NCI-H2227 (cell line): ENCODE measurements around the gene PINK1.

Experiments used
- DNase-seq: peaks from one replicate; lab custom pipeline; 2025; ENCODE audit not compliant: unreplicated experiment; lab: John Stamatoyannopoulos, UW

PINK1 gene

GRCh38 chr1:20610970-20611369, 22.3 kb upstream of the PINK1 start:
- no peak for DNase-seq

DNA sequence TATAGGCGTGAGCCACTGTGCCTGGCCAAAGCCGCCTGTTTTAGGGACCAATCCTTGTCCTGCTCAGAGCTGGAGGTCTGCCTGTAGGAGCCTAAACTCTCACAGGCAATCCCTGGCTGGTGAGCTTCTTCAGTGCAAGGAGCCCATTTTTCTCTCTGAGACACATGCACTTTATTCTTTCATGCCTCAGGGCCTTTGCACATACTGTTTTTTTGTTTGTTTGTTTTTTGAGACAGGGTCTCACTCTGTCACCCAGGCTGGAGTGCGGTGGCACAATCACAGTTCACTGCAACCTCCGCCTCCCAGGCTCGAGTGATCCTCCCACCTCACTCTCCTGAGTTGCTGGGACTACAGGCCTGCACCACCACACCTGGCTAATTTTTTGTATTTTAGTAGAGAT, 21.6 kb upstream of the PINK1 start:
- no peak for DNase-seq

GRCh38 chr1:20612221-20612746, 21.0 kb upstream of the PINK1 start:
- DNase-seq = no peak

DNA sequence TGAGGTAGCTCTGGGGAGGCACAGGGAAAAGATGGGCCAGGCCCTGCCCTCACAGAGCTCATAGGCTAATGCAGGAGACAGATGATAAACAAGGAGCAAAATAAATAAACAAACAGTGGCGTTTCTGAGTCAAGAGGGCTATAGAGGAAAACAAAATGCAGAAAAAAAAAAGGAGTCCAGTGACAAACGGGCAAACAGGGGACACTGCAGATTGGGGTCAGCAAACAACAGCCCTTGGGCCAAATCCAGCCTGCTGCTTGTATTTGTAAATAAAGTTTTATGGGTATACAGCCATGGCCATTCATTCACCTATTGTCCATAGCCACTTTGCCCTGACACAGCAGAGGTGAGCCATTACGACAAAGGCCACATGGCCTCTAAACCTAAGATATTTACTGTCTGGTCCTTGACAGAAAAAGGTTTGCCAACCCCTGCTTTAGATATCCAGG, 19.1 kb upstream of the PINK1 start:
- DNase-seq = no peak

DNA sequence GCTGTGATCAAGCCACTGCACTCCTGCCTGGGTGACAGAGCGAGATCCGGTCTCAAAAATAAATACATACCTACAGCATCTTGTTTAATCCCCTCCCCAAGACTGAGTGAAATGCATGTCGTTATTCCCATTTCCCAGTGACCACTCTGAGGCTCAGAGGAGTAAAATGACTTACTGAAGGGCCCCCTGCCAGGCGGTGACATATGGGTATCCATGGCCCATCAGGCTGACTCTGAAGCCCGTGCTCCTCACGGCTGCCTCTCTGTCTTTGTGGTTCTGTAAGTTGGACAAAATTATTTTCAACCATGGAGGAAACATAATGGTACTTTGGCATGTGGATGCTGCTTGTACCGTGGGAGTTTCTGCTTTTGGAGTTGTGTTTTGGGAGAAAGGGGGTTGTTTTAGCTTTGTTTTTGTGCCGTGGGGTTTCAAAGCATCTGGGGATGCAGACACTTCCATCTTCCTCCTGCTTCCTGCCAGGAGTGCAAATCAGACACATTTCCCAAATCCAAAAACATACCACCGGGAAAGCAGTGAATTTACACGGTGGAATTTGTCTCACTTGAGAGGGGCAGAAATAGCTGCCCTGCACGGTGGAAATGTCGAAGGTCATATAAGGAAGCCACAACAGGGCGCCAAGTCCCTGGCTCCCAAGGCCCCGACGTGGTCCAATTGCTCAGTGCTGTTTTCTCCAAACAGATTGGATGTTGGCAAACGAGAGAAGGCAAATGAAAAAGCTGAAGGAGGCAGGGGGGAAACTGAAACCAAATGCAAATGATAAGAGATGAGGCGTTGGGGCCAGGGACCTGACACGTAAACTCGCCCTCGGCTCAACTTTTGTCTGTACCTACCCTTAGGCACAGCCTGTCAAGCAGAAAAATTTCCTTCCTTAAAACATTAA, 17.1 kb upstream of the PINK1 start:
- DNase-seq = no peak

- no peak for DNase-seq
These were observed 16.3 kb upstream of the PINK1 start for GRCh38 chr1:20616847-20617487.

DNA sequence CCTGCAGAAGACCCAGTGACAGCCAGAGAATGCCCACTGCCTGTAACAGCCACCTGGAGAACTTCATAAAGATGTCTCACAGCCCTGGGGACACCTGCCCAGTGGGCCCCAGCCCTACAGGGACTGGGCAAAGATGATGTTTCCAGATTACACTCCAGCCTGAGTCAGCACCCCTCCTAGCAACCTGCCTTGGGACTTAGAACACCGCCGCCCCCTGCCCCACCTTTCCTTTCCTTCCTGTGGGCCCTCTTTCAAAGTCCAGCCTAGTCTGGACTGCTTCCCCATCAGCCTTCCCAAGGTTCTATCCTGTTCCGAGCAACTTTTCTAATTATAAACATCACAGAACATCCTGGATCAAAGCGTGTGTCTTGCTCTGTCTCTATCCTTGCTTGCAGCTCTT, 14.7 kb upstream of the PINK1 start:
- no peak for DNase-seq

GRCh38 chr1:20619999-20620398, 13.3 kb upstream of the PINK1 start:
- no peak for DNase-seq

GRCh38 chr1:20621012-20621411, 12.2 kb upstream of the PINK1 start:
- DNase-seq = no peak

GRCh38 chr1:20624709-20625108, 8.5 kb upstream of the PINK1 start:
- no peak for DNase-seq

- no peak for DNase-seq
These were observed 7.8 kb upstream of the PINK1 start for GRCh38 chr1:20625176-20626097.

- no peak for DNase-seq
These were observed 7.2 kb upstream of the PINK1 start for GRCh38 chr1:20626098-20626427.

DNA sequence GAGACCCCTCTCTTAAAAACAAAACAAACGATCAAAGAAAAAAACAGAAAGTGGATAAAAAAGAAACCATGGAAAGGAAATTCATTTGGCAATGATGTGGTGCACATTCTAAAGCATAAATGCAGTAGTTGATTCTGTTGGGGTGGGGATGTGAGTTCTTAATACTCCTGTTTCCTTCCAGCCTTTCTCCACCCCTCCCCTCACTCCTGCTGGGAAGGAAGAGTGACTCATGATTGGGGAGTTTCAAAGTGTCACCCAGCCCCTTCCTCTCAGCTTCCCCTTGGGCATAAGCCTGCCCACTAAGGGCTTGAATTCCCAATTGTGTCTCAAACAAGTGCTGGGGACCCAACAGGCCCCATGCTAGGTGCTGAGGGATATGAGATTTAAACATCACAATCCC, 6.7 kb upstream of the PINK1 start:
- no peak for DNase-seq

- DNase-seq = no peak
These were observed 2.5 kb upstream of the PINK1 start for GRCh38 chr1:20630729-20631128.

DNA sequence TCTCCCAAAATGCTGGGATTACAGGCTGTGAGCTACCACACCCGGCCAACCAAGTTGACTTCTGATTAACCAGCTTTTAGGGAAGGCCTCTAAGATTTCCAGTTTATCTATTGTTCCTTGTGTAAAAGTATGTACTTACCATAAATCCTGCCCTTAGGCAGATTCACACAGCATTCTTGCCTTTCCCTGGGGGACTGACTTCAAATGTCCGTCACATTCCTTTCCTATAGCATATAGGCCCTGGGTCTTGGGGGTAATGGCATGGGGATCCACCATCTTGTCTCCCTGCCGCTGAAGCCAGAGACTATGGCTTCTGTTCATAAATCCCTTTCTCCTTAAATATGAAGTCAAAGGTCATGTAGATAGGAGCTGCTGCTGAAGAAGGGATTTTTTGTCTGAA, 872 bp upstream of the PINK1 start:
- DNase-seq = no peak

DNA sequence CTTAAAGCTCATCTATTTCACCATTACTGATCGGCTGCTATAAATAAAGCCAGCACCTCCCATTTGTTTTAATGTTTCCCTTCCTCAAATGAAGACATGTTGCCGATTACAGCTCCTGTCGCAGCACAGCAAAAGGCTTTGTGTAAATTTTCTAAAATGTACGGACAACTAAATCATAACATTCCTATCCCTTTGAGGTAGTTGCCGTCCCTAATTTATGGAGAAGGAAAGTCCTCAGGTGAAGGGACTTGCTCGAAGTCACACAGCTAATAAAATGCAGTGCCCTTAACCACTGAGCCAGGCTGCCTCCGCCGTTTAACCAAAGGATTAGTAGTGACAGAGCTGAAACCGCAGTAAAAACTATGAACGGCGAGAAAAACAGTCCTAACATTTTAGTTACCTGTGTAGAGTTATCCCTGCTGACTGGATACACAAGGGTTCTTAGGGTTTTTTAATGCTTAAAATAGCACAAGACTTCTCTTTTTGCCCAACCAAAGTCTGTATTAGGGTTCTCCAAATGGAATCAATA, 871 bp downstream of the PINK1 start:
- DNase-seq = no peak

DNA sequence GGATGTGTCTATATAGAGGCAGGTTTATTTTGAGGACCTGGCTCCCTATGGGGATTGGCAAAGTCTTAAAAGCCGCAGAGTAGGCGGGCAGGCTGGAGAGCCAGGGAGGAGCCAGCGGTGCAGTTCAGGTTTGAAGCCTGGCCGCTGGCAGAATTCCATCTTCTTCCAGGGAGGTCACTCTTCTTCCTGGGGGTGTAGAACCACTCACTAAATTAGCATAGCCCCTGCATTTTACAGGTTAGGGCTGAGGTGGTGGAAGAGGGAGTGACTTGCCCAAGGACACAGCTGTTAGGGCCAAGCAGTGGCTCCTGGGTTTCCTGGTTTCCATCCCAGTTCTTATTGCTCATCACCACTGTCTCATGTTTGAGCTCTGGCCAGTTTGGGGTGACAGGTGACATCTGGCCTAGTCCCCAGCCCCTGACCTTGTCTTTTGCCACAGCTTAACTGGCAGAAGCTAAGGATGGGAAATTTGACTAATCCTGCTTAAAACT, 1.4 kb downstream of the PINK1 start:
- DNase-seq = peak; percentile 62

DNA sequence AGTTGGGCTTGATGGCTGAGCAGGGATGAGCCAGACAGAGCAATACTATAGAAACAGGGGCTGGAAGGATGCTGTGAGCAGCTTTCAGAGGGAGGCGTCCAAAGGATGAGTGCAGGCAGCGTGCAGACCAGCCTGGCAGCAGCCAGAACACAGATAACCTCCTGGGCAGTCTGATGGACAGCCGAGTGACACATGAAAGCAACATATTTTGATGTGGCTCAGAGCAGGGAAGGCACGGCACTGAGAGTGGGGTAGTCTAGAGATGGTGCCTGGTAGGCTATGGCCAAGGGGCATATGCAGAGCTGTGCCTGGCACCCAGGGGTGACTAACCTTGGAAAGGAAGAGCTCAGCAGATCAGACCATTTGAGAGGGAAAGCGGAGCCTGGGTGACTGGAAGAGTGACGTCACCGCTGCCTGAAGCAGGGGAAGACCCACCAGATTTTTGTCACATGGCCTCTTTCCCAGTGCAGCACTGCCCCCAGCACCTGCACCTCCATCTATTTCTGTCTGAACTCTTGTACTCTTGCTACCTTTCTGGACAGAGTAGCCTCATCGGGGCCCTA, 3.6 kb downstream of the PINK1 start:
- DNase-seq = no peak

DNA sequence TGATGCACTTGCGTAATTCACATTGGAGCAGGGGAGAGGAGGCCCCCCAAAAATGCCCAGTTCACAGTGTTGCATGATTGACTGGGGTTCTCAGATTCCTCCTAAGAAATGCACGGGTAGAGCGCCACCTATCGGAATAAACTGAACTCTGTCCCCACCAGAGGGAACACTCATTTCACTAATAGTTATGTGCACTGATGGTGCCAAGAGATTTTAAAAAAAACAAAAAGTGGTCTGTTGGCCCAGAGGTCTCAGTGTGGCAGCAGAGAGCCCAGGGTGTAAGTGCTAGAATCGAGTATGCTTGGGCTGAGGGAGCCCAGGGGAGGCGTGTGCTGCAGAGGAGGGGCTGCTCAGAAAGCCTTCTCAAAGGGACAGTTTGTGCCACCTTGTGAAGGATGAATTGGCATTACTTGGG, 6.9 kb downstream of the PINK1 start:
- DNase-seq = peak; percentile 56

- no peak for DNase-seq
These were observed 8.7 kb downstream of the PINK1 start for GRCh38 chr1:20641975-20642374.

GRCh38 chr1:20643080-20643479, 9.8 kb downstream of the PINK1 start:
- DNase-seq = no peak
